Chondrocyte (in vitro differentiated cells): ENCODE data around the gene SEM1. TPM values are rescaled to one million over a fixed set of nuclear protein-coding genes. Genes with fewer than 3 reads are reported as not detected.

ENCODE experiments used
- DNase-seq: peaks from one replicate; pipeline ENCODE4 v3.0.0; 2021; ENCODE audit warnings: mixed read lengths, low spot score
- H3K27ac Mint-ChIP-seq: one replicate; pipeline ENCODE4 v1.8.0; 2021; ENCODE audit warnings: mild to moderate bottlenecking, moderate library complexity, mixed read lengths; ENCODE audit not compliant: unreplicated experiment
- H3K27me3 Mint-ChIP-seq: 2 replicates; pipeline ENCODE4 v1.8.0; 2021; ENCODE audit warnings: low read depth, mixed read lengths
- H3K36me3 Mint-ChIP-seq: 2 replicates; pipeline ENCODE4 v1.8.0; 2021; ENCODE audit warnings: low read depth, mixed read lengths
- H3K4me1 Mint-ChIP-seq: 2 replicates; pipeline ENCODE4 v1.8.0; 2021; ENCODE audit warnings: low read depth, mild to moderate bottlenecking, mixed read lengths
- H3K4me3 Mint-ChIP-seq: one replicate; pipeline ENCODE4 v1.8.0; 2021; ENCODE audit warnings: mild to moderate bottlenecking, moderate library complexity, mixed read lengths; ENCODE audit not compliant: unreplicated experiment
- H3K9me3 Mint-ChIP-seq: 2 replicates; pipeline ENCODE4 v1.8.0; 2021; ENCODE audit warnings: low read depth, mixed read lengths
- total RNA-seq: library from RNA; stranded (reverse); gene quantifications from 3 replicates; pipeline ENCODE4 v1.2.1, GENCODE V29; 2021
- TF ChIP-seq, protein P1 (sequence below): fragments of 200-600 bp; sonication (generic); IDR thresholded peaks from 2 replicates; pipeline ENCODE4 v1.5.0; 2021; ENCODE audit warnings: antibody characterized with exemption, mild to moderate bottlenecking, moderate library complexity

The SEM1 gene
- total RNA-seq, 1 donor from 2014 or later: 33.3 TPM

DNA sequence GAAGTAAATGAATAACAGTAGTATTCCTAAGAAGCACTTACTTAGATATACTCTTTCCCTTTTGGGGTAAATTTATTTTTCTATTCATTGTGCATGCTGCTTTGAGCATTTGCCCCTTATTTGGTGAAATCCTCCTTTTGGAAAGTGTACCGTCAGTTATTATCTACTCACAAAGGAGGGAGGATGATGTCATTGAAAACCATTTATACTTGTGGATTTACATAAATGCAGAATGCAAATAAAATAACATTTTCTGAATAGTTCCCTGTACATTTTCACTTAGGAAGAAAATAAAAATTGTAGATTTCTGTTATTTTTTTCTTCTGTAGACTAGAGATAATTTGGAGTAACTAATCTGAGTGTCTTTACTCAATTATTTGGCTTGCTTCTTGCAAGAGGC lies 29.5 kb upstream of the SEM1 start:
- Mint-ChIP-seq H3K27ac (no peak overlapping the region), H3K9me3 (no peaks in the 10 kb centered on the region), H3K4me3 (no peak overlapping the region), H3K27me3 (peaks cover 26% of the 10 kb centered on the region), H3K4me1 (no peaks in the 10 kb centered on the region), H3K36me3 (no peaks in the 10 kb centered on the region)
- DNase-seq: no peak
- TF ChIP-seq, protein P1, sequence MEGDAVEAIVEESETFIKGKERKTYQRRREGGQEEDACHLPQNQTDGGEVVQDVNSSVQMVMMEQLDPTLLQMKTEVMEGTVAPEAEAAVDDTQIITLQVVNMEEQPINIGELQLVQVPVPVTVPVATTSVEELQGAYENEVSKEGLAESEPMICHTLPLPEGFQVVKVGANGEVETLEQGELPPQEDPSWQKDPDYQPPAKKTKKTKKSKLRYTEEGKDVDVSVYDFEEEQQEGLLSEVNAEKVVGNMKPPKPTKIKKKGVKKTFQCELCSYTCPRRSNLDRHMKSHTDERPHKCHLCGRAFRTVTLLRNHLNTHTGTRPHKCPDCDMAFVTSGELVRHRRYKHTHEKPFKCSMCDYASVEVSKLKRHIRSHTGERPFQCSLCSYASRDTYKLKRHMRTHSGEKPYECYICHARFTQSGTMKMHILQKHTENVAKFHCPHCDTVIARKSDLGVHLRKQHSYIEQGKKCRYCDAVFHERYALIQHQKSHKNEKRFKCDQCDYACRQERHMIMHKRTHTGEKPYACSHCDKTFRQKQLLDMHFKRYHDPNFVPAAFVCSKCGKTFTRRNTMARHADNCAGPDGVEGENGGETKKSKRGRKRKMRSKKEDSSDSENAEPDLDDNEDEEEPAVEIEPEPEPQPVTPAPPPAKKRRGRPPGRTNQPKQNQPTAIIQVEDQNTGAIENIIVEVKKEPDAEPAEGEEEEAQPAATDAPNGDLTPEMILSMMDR: no peak

DNA sequence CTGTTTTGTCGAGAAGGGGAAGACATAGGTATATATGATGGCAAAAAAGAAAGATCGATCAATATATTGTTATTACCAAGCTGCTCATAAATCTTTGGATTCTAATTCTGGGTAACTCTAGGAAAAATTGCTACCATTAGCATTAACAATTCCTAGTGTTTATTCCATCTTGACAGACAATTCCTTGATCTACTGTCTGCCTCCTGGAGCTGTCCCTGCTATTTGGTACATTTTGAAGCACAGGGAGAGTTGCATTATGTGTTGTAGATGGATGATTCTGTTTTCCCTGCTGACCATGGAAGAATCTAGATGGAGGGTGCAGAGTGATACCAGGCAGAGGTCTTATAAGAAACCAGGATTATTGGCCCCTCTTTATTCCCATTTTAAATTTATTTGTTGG lies 29.1 kb upstream of the SEM1 start:
- DNase-seq: no peak
- H3K27ac Mint-ChIP-seq: no peak overlapping the region
- H3K9me3 Mint-ChIP-seq: no peaks in the 10 kb centered on the region
- H3K4me3 Mint-ChIP-seq: no peak overlapping the region
- H3K27me3 Mint-ChIP-seq: peaks cover 26% of the 10 kb centered on the region
- TF ChIP-seq, protein P1: no peak
- no peaks in the 10 kb centered on the region for H3K36me3 Mint-ChIP-seq
- H3K4me1 Mint-ChIP-seq: no peaks in the 10 kb centered on the region

DNA sequence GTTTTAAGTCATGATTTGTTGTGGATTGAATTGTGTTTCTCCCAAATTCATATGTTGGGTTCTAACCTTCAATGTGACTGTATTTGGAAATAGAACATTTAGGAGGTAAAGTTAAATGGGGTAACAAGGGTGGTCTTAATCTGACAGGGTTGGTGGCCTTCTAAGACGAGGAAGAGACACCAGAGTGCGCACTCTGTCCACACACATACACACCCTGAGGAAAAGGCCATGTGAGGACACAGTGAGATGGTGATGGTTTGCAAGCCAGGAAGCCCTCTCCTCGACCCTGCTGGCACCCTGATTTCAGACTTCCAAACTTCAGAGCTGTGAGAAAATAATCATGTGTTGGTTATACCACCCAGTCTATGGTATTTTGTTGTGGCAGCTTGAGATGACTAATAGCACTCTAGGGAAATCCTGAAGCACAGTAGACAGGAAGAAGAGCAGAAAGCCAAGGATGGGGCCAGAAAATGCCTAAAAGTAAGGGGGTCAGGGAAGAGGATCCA lies 28.0 kb upstream of the SEM1 start:
- H3K36me3 Mint-ChIP-seq: no peaks in the 10 kb centered on the region
- no peak overlapping the region for H3K27ac Mint-ChIP-seq
- H3K9me3 Mint-ChIP-seq: no peaks in the 10 kb centered on the region
- no peak for DNase-seq
- no peak overlapping the region for H3K4me3 Mint-ChIP-seq
- H3K27me3 Mint-ChIP-seq: peaks cover 24% of the 10 kb centered on the region
- TF ChIP-seq, protein P1: no peak
- H3K4me1 Mint-ChIP-seq: no peaks in the 10 kb centered on the region

DNA sequence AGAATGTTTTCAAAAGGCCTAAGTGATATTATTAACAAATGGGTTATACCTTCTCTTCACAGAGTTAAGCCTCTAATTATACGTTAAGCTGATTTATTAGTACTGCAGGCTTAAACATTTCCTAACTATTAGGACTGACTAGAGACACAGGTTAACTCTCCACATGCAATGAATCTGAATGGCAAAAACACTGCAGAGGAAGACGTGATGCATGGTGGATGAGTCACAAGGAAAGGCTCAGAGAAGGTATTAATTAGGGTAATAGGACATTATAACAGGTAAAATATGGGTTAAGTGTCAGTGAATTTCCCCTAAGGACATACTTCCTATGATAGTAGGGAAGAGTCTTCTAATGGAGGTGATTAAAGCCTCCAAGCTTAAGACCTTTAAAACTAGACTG lies 24.7 kb upstream of the SEM1 start:
- TF ChIP-seq, protein P1: no peak
- H3K27me3 Mint-ChIP-seq: peaks cover 7% of the 10 kb centered on the region

DNA sequence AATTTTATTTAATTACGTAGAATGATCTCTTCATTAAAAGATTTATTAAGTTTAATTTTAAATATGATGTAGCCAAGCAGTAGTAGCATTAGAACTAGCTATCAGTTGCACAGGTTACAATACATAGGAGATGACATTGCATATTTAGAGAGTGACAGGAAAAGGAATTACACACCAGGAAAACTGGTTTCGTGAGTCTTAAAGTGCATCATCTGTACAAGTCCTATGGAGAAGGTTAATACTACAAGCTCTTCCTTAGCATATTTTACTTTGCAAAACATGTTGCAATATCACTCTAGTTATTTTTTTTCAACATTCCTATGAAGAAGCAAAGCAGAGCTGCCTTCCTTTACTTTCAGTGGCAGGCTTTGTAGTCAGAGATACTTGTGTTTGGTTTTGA lies 20.2 kb upstream of the SEM1 start:
- no peak for DNase-seq
- Mint-ChIP-seq H3K4me3 (no peak overlapping the region), H3K27ac (no peak overlapping the region), H3K27me3 (peaks cover 8% of the 10 kb centered on the region), H3K4me1 (no peaks in the 10 kb centered on the region), H3K9me3 (no peaks in the 10 kb centered on the region), H3K36me3 (no peaks in the 10 kb centered on the region)
- TF ChIP-seq, protein P1: no peak

More for the DNA sequence above, 24.7 kb upstream of the SEM1 start:
- no peak for DNase-seq
- H3K27ac Mint-ChIP-seq: no peak overlapping the region
- no peaks in the 10 kb centered on the region for H3K4me1 Mint-ChIP-seq
- no peak overlapping the region for H3K4me3 Mint-ChIP-seq
- H3K36me3 Mint-ChIP-seq: no peaks in the 10 kb centered on the region
- no peaks in the 10 kb centered on the region for H3K9me3 Mint-ChIP-seq
